Germinal center (tissue), 1 donor: Measurements from ENCODE around the gene KRTAP4-7.
"Not testable (repeated sequence)": the region's sequence is repeated elsewhere in the genome, so short reads cannot be mapped to it uniquely, and the experiment has no call there.

Experiments used
- DNase-seq: peaks from one replicate; pipeline ENCODE4 v3.0.0; 2012; ENCODE audit warnings: mixed read lengths, low spot score

The KRTAP4-7 gene

GRCh38 chr17:41065016-41065689, 18.8 kb upstream of the KRTAP4-7 start:
- not testable (repeated sequence) for DNase-seq

- no peak for DNase-seq
Observed at GRCh38 chr17:41065829-41066624, 17.9 kb upstream of the KRTAP4-7 start, which contains the start of gene KRTAP2-4. Gene KRTAP2-4 (minus strand): TSS chr17:41065879. CDS start chr17:41065845, 34 bp downstream.

- no peak for DNase-seq
Observed at GRCh38 chr17:41067281-41067680, 16.7 kb upstream of the KRTAP4-7 start.

- no peak for DNase-seq
Observed at GRCh38 chr17:41069031-41069430, 14.9 kb upstream of the KRTAP4-7 start.

DNA sequence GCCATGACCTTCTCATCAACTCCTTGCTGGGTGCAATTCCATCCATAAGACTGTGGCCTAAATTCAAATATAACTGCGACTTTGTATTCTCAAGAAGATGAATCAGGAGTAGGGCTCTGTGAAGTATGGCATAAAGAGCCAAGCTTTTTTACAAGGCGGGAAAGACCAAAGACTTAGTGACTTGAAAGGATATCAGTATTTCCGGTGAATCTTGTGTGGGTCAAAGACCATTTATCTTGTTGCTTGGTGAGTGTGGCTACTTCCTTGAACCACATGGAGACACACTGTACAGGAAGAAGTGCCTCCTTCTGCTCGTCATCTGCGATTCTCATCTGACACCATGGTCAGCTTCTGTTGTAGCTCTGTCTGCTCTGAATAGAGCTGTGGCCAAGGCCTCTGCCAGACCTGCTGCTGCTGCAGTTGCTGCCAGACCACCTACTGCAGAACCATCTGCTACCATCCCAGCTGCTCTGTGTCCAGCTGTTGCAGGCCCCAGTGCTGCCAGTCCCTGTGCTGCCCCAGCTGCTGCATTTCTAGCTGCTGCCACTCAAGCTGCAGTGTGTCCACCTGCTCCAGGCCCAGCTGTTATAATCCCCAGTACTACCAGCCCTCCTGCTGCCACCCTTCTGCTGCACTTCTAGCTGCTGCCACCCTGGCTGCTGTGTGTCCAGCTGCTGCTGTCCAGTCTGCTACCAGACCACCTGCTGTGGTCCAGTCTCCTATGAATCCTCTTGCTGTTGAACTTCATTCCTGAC, 12.2 kb upstream of the KRTAP4-7 start:
- DNase-seq, result no peak

DNA sequence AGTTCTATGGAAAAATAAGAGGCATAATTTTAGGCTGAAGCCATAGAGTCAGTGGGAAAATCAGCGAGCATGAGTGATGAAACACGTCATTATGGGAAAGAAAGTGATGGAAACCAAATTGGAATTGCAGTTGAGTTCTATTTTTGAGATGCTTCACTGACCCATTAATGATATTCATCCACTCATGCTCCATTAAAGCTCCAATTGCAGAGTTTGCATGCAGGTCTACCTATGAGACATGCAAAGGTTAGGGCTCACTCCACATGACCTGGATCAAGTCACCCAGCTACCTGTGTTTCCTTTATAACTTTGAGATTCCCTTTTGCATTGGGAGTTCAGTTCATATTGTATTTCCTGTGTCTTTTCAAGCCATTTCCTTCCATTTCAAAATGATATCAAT, 10.3 kb upstream of the KRTAP4-7 start:
- no peak for DNase-seq

- no peak for DNase-seq
Observed at GRCh38 chr17:41076788-41077187, 7.2 kb upstream of the KRTAP4-7 start.

DNA sequence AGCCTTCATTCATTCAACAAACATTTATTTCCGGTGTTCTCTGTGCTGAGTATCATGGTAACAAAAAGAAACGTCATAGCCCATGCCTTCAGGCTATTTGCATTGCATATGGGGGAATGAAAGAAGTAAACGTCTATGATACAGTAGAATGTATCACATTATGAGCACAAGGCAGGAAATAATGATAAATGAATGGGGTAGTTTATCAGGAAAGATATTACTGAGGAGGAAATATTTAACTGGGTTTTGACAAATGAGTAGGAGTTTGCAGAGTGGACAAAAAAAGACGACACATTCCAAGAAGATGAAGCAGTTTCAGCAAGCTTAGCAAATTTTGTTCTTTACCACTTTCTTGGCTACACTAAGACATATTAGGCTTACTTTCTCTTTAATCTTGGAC, 1.3 kb upstream of the KRTAP4-7 start:
- DNase-seq, result no peak

DNA sequence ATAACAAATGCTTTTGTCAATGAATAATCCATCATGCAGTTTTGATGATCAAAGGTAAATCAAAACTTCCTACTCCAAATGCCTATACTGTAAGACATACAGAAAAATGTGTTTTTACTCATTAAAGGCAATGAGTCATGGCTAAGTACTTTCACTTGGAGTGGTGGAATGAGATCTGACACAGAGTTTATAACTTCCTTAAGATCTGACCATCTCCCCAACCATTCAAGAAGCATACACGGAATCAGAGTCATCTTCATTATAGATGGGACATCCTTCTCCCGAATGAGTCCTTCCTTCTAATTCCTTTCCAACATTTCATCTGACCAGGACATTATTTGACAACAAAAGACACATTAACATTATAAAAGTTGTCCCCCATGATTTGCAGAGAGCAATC, 523 bp upstream of the KRTAP4-7 start:
- not testable (repeated sequence) for DNase-seq

- DNase-seq, result not testable (repeated sequence)
Observed at GRCh38 chr17:41088760-41089352, 4.9 kb downstream of the KRTAP4-7 start.

GRCh38 chr17:41096055-41096454, 12.1 kb downstream of the KRTAP4-7 start:
- no peak for DNase-seq

DNA sequence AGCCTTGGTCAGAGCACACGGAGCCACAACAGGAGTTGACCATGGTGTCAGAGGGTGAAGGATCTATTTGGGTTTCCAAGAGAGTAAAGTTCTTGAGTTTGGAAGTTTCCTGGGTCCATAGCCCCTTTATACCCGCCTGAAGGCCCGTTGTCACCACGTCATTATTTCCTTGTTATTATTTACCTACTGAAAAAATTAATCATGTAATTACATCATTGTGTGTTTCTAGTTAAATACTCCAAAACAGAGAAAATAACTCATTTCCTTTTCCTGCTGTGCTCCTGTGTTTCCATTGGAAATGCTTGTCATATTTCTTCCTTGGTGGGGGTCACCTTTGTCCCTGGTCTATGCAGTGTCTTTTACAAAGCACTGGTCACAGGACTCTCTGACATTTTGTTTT, 14.1 kb downstream of the KRTAP4-7 start, which contains the start of gene KRTAP4-8:
Gene KRTAP4-8, minus strand, starts transcription at position 101 of the 400 bp plus-strand sequence. Its CDS starts 58 bp downstream, at position 43.
- DNase-seq, result no peak

DNA sequence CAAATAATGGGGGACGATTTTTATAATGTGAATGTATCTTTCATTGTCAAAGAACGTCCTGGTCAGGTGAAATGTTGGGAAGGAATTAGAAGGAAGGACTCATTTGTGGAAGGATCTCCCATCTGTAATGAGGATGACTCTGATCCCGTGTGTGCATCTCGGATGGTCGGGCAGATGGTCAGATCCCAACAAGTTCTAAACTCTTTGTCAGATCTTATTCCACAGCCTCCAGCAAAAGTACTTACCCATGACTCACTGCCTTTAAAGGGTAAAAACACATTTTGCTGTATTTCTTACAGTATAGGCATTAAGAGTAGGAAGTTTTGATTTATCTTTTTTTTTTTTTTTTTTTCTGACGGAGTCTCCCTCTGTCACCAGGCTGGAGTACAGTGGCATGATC, 14.5 kb downstream of the KRTAP4-7 start:
- no peak for DNase-seq

GRCh38 chr17:41099682-41100480, 15.9 kb downstream of the KRTAP4-7 start:
- not testable (repeated sequence) for DNase-seq

DNA sequence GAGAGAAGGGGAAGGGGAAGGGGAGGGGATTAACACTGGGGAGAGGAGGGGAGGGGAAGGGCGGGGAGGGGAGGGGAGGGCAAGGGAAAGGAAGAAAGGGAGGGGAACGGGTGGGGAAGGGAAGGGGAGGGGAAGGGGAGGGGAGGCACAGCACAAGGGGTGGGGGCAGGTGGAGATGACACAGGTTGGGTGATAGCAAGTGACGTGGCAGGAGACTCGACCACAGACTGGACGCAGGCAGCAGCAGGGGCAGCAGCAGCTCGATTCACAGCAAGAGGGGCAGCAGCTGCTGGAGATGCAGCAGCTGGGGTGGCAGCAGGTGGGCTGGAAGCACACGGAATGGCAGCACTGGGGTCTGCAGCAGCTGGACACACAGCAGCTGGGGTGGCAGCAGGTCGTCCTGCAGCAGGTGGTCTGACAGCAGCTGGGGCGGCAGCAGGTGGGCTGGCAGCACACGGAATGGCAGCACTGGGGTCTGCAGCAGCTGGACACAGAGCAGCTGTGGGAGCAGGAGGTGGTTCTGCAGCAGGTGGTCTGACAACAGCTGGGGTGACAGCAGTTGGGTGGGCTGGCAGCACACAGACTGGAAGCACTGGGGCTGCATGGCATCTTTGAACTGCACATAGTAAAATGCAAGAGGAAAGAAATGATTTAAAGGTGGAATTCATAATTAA, 17.8 kb downstream of the KRTAP4-7 start, which contains the start of gene KRTAP4-16:
Gene KRTAP4-16, minus strand, starts transcription at position 624 of the 674 bp plus-strand sequence. Its CDS starts 0 bp downstream, at position 624.
- no peak for DNase-seq

DNA sequence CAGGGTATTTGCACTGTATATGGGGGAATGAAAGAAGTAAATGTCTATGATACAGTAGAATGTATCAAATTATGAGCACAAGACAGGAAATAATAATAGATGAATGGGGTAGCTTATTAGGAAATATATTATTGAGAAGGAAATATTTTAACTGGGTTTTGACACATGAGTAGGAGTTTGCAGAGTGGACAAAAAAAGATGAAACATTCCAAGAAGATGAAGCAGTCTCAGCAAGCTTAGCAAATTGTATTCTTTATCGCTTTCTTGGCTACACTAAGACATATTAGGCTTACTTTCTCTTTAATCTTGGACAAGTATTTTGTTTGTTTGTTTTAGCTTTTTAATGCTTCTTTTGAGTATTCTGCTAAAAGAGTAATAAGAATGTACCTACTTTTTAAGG, 19.9 kb downstream of the KRTAP4-7 start:
- no peak for DNase-seq

- DNase-seq, result not testable (repeated sequence)
Observed at GRCh38 chr17:41104386-41105038, 20.6 kb downstream of the KRTAP4-7 start.

DNA sequence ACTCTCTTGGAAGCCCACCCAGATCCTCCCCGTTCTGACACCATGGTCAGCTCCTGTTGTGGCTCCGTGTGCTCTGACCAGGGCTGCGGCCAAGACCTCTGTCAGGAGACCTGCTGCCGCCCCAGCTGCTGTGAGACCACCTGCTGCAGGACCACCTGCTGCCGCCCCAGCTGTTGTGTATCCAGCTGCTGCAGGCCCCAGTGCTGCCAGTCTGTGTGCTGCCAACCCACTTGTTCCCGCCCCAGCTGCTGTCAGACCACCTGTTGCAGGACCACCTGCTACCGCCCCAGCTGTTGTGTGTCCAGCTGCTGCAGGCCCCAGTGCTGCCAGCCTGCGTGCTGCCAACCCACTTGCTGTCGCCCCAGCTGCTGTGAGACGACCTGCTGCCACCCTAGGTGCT, 21.4 kb downstream of the KRTAP4-7 start, which contains the start of gene KRTAP4-9:
Gene KRTAP4-9, plus strand, starts transcription at position 43 of the 400 bp plus-strand sequence. Its CDS starts 0 bp downstream, at position 43.
- DNase-seq, result not testable (repeated sequence)

DNA sequence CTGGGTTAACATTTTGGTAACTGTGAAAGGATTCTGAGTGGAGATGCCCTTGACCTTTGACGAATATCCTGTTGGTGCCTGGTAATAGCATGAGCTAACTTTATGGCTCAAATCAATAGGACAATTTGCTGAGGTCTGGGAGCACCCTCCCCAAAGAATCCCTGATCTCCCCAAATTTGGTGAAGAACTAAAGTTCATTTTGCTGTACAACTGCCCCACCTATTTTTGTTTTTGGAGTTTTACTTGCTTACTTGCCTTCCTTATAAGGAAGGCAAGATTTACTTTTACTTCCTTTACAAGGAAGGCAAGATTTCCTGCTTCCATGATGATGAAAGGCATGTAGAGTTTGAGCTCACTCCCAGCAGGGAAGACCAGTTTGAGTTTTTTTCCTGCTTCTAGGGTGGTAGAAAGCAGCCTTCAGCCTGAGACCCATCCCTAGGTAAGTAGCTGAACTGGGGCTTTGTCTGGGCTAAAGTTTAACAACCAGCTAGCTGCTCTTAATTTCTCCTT, 24.0 kb downstream of the KRTAP4-7 start:
- no peak for DNase-seq
